Keratinocyte (primary cell): ENCODE results near the gene DENND4A.

Experiments used
- CTCF ChIP-seq, 3 experiments: IDR thresholded peaks in 1 of 3; conservative IDR thresholded peaks in 1 of 3; optimal IDR thresholded peaks in 1 of 3; 2 replicates in 2 of 3; 3 replicates in 1 of 3; pipeline versions ENCODE3 to v1.5.1; 2011; ENCODE audit warnings: low read length in 3 of 3, mild to moderate bottlenecking in 3 of 3, moderate library complexity in 2 of 3, control low read depth in 1 of 3, inconsistent platforms in 1 of 3; ENCODE audit not compliant: insufficient read depth in 2 of 3; ENCODE audit errors: extremely low read depth in 1 of 3
- EZH2 ChIP-seq: IDR thresholded peaks from one replicate; pipeline ENCODE4 v1.6.1; 2012; ENCODE audit warnings: inconsistent platforms, mild to moderate bottlenecking, low read length, moderate library complexity

DNA sequence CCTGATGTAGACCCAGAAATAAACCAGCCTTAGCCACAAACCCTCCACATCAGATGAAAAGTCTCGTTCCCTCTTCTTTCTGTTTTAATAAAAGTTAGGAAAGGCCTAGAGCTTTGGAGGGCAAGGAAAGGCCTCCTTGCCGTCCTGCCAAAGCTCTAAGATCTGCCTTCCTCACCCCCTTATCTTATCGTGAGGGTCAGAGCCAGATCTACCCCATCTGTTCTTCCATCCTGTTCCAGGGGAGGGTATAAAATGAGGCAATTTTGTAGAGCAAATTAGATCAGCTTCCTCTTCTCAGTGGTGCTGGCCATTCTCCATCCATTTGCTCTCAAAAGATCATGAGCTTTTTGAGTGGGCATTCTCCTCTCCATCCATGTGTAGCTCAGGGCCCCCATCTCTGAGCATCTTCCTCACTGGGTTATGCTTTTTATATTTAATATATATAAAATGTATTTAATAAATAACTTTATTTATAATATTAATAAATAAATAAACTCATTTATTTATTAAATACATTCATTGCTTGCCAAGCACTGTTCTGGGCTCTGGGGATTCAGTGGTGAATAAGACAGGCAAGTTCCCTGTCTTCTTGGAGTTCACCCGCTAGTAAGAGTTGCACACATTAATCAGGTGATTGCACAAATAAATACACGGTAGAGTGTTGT, 172.3 kb downstream of the DENND4A start:
- no peak for TF ChIP-seq CTCF (optimal IDR thresholded peaks at IDR 0.05 in 1 of 3, IDR thresholded peaks at IDR 0.05 in 1 of 3, conservative IDR thresholded peaks at IDR 0.05 in 1 of 3; ENCODE audit: extremely low read depth in 1 of 3, insufficient read depth in 2 of 3, low read length in 3 of 3)
- no peak for TF ChIP-seq EZH2
